ENCODE measurements around the gene EDEM1. TPM values are rescaled to one million over a fixed set of nuclear protein-coding genes. Genes with fewer than 3 reads are reported as not detected.
A peak's percentile ranks its signal among the peaks of the same experiment; 100 is the strongest.

EDEM1 gene
- 10 to 100 TPM; 17.1 to 58.4 (median 37.7) TPM for total RNA-seq

DNA sequence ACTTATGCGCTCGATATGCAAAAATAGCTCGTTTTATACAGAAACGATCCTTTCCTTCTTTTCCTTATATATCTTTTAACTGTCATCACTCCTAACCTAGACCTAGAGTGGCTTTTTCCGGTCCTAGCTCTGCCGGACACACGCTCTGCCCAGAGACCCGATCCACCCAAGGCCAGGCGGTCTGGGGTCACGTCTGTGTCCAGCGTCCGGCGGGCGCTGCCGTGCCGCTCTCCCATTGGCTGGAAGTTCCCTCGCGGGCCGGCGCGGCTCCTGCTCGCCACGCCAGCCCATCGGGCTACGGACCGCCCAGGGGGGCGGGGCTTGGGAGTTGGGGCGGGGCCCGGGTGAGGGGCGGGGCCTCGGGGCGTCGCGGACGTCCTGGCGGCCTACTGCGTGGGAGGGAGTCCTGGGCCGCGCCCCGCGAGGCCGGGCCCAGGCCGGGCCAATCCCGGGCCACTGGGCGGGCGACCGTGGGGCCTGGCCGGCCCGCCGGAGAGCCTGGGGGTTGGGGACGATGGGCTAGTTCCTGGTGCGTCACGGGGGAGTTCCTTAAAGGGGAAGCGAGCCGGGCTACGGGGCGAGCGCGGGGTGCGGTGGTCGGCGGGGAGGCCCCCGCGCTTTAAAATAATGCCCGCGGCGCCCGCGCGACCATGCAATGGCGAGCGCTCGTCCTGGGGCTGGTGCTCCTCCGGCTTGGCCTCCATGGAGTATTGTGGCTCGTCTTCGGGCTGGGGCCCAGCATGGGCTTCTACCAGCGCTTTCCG lies at the start of gene EDEM1:
Gene EDEM1 (plus strand): TSS at position 552 of the 764 bp plus-strand sequence. CDS start 99 bp downstream, at position 651.
- intact Hi-C loops (cut with DNase I; ENCODE audit: low total_unique reads) = no loop called here
- peak; percentile 91 to 98 for DNase-seq
- Histone ChIP-seq H3K36me3 (no peaks in the 10 kb centered on the region), H3K27me3 (no peaks in the 10 kb centered on the region), H3K27ac (peak within 1 kb of the TSS; percentile 88 to 97), H3K4me1 (peaks cover 0 to 7% of the 10 kb centered on the region in 2 donors), H3K4me3 (peak within 1 kb of the TSS; percentile 79 to 97), H3K9me3 (no peaks in the 10 kb centered on the region)
- TF ChIP-seq POLR2A (IDR thresholded peaks at IDR 0.05) = peak; percentile 83 to 85
- TF ChIP-seq, protein P1, sequence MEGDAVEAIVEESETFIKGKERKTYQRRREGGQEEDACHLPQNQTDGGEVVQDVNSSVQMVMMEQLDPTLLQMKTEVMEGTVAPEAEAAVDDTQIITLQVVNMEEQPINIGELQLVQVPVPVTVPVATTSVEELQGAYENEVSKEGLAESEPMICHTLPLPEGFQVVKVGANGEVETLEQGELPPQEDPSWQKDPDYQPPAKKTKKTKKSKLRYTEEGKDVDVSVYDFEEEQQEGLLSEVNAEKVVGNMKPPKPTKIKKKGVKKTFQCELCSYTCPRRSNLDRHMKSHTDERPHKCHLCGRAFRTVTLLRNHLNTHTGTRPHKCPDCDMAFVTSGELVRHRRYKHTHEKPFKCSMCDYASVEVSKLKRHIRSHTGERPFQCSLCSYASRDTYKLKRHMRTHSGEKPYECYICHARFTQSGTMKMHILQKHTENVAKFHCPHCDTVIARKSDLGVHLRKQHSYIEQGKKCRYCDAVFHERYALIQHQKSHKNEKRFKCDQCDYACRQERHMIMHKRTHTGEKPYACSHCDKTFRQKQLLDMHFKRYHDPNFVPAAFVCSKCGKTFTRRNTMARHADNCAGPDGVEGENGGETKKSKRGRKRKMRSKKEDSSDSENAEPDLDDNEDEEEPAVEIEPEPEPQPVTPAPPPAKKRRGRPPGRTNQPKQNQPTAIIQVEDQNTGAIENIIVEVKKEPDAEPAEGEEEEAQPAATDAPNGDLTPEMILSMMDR (IDR thresholded peaks at IDR 0.05) = peak in 1 of 4 experiments; percentile 17

DNA sequence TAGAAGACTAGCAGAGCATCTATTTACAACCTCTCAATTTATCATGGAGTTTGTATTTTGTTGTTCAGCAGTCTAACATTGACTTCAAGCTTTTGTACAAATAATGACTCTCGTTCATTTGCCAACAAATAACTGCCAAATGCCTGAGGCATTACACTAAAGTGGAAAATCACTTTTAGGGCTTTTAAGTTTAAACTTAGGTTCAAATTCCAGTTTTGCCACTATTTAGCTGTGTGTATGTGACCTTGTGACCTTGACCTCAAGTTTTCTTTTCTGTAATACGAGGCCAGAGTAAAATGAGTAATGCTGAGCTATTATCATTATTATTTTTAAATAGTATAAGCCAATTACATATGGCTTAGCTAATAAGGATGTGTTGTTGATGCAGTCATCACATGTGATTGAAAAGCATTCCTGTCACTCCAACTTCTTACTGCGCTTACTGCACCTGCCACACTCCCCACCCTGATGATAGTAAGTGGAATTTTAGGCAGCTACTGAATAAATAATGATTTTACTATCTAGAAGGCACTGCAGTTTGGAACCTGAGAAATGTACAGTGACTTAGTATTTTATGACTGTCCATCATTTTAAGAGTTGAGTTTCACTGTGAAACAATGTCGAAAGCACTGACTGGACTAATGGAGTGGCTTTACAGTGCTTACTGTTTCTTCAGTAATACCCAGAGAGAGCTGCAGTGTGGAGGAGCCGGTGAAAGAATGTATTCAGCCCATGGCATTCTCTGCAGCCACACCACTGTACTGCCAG lies 49.1 kb upstream of the EDEM1 start:
- H3K27me3 ChIP-seq = no peaks in the 10 kb centered on the region
- no peak for TF ChIP-seq POLR2A (IDR thresholded peaks at IDR 0.05)
- TF ChIP-seq, protein P1 (IDR thresholded peaks at IDR 0.05) = no peak
- H3K27ac ChIP-seq = no peak overlapping the region
- H3K4me3 ChIP-seq = no peak overlapping the region
- DNase-seq = no peak
- intact Hi-C loops (cut with DNase I; ENCODE audit: low total_unique reads) = no loop called here
- H3K4me1 ChIP-seq = peaks cover 0 to 5% of the 10 kb centered on the region in 2 donors
- H3K9me3 ChIP-seq = no peaks in the 10 kb centered on the region
- no peaks in the 10 kb centered on the region for H3K36me3 ChIP-seq

DNA sequence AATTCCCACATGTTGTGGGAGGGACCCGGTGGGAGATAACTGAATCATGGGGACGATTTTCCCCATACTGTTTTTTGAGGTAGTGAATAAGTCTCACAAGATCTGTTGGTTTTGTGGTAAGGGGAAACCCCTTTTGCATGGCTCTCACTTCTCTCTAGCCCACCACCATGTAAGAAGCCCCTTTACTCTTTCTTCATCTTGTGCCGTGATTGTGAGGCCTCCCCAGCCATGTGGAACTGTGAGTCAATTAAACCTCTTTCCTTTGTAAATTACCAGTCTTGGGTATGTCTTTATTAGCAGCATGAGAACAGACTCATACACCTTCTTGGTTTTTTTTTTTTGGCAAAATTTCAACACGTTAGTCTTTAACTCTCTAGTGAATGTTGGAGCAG lies 47.3 kb upstream of the EDEM1 start:
- TF ChIP-seq POLR2A (IDR thresholded peaks at IDR 0.05) = no peak
- TF ChIP-seq, protein P1 (IDR thresholded peaks at IDR 0.05) = no peak
- Histone ChIP-seq H3K27me3 (no peaks in the 10 kb centered on the region), H3K4me1 (no peaks in the 10 kb centered on the region), H3K36me3 (no peaks in the 10 kb centered on the region), H3K27ac (no peak overlapping the region), H3K4me3 (no peak overlapping the region), H3K9me3 (no peaks in the 10 kb centered on the region)
- DNase-seq = no peak
- intact Hi-C loops (cut with DNase I; ENCODE audit: low total_unique reads) = no loop called here

DNA sequence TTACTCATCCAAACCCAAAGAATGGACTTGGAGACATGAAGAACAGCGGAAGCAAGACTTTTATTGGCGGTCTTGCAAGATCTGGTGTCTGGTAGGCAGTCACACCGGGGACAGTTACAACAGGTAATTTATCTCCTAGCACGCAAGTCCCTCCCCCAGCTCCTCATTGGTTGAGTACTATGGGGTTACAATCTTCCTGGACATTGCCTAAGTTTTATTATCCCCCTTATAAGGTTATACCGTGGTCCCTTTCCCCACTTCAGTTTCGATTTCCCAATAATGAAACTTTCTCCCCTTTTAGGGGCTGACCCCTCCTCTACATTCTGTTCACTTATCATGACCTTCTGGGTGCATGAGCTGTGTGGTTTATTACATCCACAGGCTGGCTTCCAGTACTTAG lies 46.7 kb upstream of the EDEM1 start:
- Histone ChIP-seq H3K4me1 (no peaks in the 10 kb centered on the region), H3K27me3 (no peaks in the 10 kb centered on the region), H3K9me3 (no peaks in the 10 kb centered on the region), H3K36me3 (no peaks in the 10 kb centered on the region), H3K4me3 (no peak overlapping the region), H3K27ac (no peak overlapping the region)
- intact Hi-C loops (cut with DNase I; ENCODE audit: low total_unique reads) = no loop called here
- no peak for DNase-seq
- no peak for TF ChIP-seq POLR2A (IDR thresholded peaks at IDR 0.05)
- TF ChIP-seq, protein P1 (IDR thresholded peaks at IDR 0.05) = no peak

DNA sequence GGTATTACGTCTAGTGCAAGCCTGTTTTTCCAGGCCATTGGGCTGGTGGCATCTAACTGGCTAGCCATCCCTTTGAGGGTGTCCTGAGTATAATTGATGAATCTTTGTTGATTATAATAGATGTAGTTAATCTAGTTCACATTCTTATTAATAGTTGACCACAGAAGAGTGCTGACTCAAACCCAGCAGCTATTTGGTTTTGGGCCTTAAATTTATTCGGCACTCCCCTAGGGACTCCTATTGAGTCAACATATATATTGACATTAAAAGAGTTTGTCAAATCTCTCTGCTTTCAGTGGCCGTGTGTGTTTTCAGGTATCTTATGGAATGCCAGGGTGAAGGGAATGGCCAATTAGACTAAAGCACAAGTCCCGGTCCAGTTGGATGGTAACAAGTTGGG lies 45.7 kb upstream of the EDEM1 start:
- no peak for TF ChIP-seq POLR2A (IDR thresholded peaks at IDR 0.05)
- TF ChIP-seq, protein P1 (IDR thresholded peaks at IDR 0.05) = no peak
- Histone ChIP-seq H3K27me3 (no peaks in the 10 kb centered on the region), H3K9me3 (no peaks in the 10 kb centered on the region), H3K4me3 (no peak overlapping the region), H3K36me3 (no peaks in the 10 kb centered on the region), H3K27ac (no peak overlapping the region), H3K4me1 (no peaks in the 10 kb centered on the region)
- no peak for DNase-seq
- intact Hi-C loops (cut with DNase I; ENCODE audit: low total_unique reads) = no loop called here

All from uterus (tissue), 4 donors.